ENCODE results near the gene BRAF.

DNA sequence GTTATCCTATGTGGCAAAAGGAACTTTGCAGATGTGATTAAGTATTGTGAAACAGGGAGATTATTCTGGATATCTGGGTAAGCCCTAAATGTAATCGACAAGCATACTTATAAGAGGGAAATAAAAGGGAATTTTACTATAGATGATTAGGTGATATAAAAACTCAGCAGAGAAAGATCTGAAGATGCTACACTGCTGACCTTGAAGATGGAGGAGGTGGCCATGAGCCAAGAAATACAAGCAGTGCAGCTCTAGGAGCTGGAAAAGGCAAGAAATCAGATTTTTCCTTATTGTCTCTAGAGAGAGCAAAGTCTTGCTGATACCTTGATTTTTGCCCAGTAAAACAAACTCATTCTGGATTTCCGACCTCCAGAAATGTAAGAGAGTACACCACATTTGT, 67.7 kb downstream of the BRAF start:
- TF ChIP-seq POLR2A (IDR thresholded peaks at IDR 0.05; ENCODE audit: low read length) (no peak), GATA1 (IDR thresholded peaks at IDR 0.05; ENCODE audit: low read depth, low read length) (no peak)

All from erythroblast (primary cell).